Measurements from ENCODE around the gene GUCY2F.

Gene GUCY2F

DNA sequence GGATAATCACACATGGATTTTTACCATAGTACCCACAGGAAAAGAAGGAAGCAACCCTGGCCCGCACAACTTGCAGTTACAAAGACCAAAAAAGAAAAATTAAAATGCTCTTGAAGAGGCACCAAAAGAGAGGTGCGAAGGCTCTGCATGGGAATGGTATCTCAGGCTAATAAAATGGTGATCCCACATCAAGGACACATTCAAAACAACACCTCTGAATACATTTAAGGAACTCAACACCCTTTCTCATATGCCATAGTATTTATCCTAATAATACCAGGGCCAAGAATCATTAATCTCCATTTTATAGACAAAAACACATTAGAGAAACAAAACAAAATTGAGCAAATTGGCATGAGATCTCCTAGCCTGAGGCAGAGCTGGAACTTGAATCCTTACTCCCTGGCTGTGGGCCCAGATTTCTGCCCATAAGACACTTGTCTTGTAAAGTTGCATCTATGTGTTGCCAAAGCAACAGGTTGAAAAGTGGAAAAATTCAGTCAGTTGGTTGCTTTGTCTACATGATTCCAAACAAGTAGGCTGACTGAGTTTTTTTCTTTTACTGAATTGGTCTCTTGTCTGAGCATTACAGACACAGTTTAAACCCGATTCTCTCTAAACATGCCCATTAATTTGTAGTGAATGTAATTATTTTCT lies 33.5 kb downstream of the GUCY2F start:
- ATAC-seq (ENCODE audit: low read depth) = no peak
- no peaks in the 10 kb centered on the region for H3K36me3 Mint-ChIP-seq

GRCh38 chrX:109441266-109441665 lies 40.6 kb downstream of the GUCY2F start:
- Mint-ChIP-seq H3K36me3 (no peaks in the 10 kb centered on the region), H3K4me3 (no peak overlapping the region), H3K9me3 (no peaks in the 10 kb centered on the region), H3K4me1 (no peaks in the 10 kb centered on the region), H3K27ac (no peak overlapping the region), H3K27me3 (peaks cover 4% of the 10 kb centered on the region)
- no peak for DNase-seq (ENCODE audit: low spot score in 2 of 2)
- ATAC-seq (ENCODE audit: low read depth) = no peak

More for the DNA sequence above, 33.5 kb downstream of the GUCY2F start:
- no peaks in the 10 kb centered on the region for H3K9me3 Mint-ChIP-seq
- H3K4me1 Mint-ChIP-seq = no peaks in the 10 kb centered on the region
- H3K4me3 Mint-ChIP-seq = no peak overlapping the region
- peaks cover 2% of the 10 kb centered on the region for H3K27me3 Mint-ChIP-seq
- DNase-seq (ENCODE audit: low spot score in 2 of 2) = no peak
- no peak overlapping the region for H3K27ac Mint-ChIP-seq

DNA sequence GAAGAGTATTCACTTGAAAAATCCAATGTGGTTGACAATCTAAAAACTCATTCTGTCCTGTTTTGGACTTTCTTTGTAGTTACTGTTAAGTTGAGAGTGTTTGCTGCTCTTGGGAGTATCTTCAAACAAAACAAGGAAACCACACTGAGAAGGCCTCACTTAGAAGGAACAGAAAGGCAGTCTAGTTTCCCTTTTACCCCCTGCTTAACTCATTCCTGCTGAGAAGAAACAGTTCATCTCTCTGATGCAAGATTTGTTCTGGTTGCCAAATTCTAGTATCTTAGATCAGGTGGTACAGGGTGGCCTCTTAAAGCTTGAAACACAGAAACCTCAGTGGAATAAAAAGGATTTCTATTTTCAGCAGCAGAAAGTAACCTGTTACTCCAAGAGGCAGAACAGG lies 41.4 kb downstream of the GUCY2F start:
- Mint-ChIP-seq H3K4me3 (no peak overlapping the region), H3K36me3 (no peaks in the 10 kb centered on the region), H3K27ac (no peak overlapping the region), H3K4me1 (no peaks in the 10 kb centered on the region), H3K27me3 (peaks cover 4% of the 10 kb centered on the region), H3K9me3 (no peaks in the 10 kb centered on the region)
- DNase-seq (ENCODE audit: low spot score in 2 of 2) (no peak), ATAC-seq (ENCODE audit: low read depth) (no peak)

DNA sequence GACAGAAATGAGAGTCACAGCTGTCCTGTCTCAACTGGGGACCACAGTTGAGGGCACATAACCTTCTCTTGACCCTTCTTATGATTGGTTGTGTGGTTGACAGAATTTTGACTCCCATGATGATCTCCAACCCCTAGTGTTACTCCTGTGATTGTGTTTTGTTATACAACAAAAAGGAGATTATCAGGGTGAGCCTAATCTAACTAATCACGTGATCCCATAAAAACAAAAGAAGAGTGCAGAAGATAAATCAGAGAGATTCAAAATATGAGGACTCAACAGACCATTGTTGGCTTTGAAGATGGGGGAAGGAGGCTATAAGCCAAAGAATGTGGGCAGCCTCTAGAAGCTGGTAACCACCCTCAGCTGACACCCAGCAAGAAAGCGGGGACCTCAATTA lies 72.7 kb downstream of the GUCY2F start:
- Mint-ChIP-seq H3K36me3 (no peaks in the 10 kb centered on the region), H3K4me1 (no peaks in the 10 kb centered on the region), H3K27me3 (peaks cover 7% of the 10 kb centered on the region), H3K4me3 (no peak overlapping the region), H3K27ac (no peak overlapping the region), H3K9me3 (peaks cover 1% of the 10 kb centered on the region)
- no peak for ATAC-seq (ENCODE audit: low read depth)
- no peak for DNase-seq (ENCODE audit: low spot score in 2 of 2)

GRCh38 chrX:109403922-109404321 lies 78.0 kb downstream of the GUCY2F start:
- Mint-ChIP-seq H3K27ac (no peak overlapping the region), H3K4me3 (no peak overlapping the region), H3K4me1 (no peaks in the 10 kb centered on the region), H3K9me3 (peaks cover 1% of the 10 kb centered on the region), H3K36me3 (no peaks in the 10 kb centered on the region), H3K27me3 (peaks cover 5% of the 10 kb centered on the region)
- no peak for ATAC-seq (ENCODE audit: low read depth)
- DNase-seq (ENCODE audit: low spot score in 2 of 2) = no peak

- ATAC-seq (ENCODE audit: low read depth) (no peak), DNase-seq (ENCODE audit: low spot score in 2 of 2) (no peak)
- Mint-ChIP-seq H3K27ac (no peak overlapping the region), H3K4me1 (no peaks in the 10 kb centered on the region), H3K27me3 (peaks cover 4% of the 10 kb centered on the region), H3K36me3 (no peaks in the 10 kb centered on the region), H3K9me3 (no peaks in the 10 kb centered on the region), H3K4me3 (no peak overlapping the region)
Measured at GRCh38 chrX:109399831-109400230, 82.1 kb downstream of the GUCY2F start.

DNA sequence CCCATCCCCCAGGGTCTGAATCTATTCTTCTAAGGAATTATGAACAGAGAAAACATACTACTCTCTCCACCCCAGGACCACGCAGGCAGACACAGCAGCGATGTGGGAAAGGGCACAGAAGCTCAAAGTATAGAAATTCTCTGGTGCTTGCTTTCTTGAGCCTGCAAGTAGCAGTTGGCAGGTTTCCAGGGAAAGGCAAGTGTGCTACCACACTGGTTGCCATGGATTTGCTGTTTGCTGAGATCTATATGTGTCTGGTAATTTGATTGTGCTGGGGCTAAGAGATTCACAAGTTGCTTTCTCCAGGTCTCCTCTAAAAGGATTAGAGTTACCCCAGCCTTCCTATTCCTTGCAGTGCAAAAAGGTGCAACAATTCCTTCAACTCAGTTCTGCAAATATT lies 83.1 kb downstream of the GUCY2F start:
- DNase-seq (ENCODE audit: low spot score in 2 of 2) (no peak), ATAC-seq (ENCODE audit: low read depth) (no peak)
- Mint-ChIP-seq H3K9me3 (no peaks in the 10 kb centered on the region), H3K27me3 (peaks cover 4% of the 10 kb centered on the region), H3K27ac (no peak overlapping the region), H3K4me1 (no peaks in the 10 kb centered on the region), H3K4me3 (no peak overlapping the region), H3K36me3 (no peaks in the 10 kb centered on the region)

GRCh38 chrX:109398061-109398460 lies 83.8 kb downstream of the GUCY2F start:
- Mint-ChIP-seq H3K27ac (no peak overlapping the region), H3K4me3 (no peak overlapping the region), H3K27me3 (peaks cover 4% of the 10 kb centered on the region), H3K9me3 (no peaks in the 10 kb centered on the region), H3K36me3 (no peaks in the 10 kb centered on the region), H3K4me1 (no peaks in the 10 kb centered on the region)
- no peak for ATAC-seq (ENCODE audit: low read depth)
- DNase-seq (ENCODE audit: low spot score in 2 of 2) = no peak

DNA sequence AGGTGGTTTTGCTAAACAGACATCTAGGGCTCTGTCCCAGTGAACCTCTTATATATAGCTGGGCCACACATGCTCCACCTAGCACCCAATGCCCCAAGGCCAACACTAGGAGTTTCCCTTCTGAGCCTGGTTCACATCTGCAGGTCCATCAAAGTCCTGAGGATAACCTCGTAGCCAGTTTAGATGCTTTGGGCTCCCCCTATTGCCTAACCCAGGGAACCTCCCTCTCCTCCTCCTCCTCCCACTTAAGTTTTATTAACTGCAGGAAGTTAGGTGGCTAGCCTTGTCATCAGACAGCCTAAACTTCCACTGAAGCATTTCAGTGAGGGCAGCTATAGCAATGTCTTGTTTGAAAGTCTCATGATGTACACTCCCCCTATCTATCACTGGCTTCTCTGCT lies 88.0 kb downstream of the GUCY2F start:
- no peak for ATAC-seq (ENCODE audit: low read depth)
- Mint-ChIP-seq H3K9me3 (no peaks in the 10 kb centered on the region), H3K27me3 (no peaks in the 10 kb centered on the region), H3K4me3 (no peak overlapping the region), H3K27ac (no peak overlapping the region), H3K36me3 (no peaks in the 10 kb centered on the region), H3K4me1 (no peaks in the 10 kb centered on the region)
- DNase-seq (ENCODE audit: low spot score in 2 of 2) = no peak

- no peak overlapping the region for H3K27ac Mint-ChIP-seq
- H3K4me1 Mint-ChIP-seq = no peaks in the 10 kb centered on the region
- DNase-seq (ENCODE audit: low spot score in 2 of 2) (no peak), ATAC-seq (ENCODE audit: low read depth) (no peak)
- no peak overlapping the region for H3K4me3 Mint-ChIP-seq
- H3K36me3 Mint-ChIP-seq = no peaks in the 10 kb centered on the region
- H3K27me3 Mint-ChIP-seq = no peaks in the 10 kb centered on the region
- H3K9me3 Mint-ChIP-seq = no peaks in the 10 kb centered on the region
Measured at GRCh38 chrX:109392895-109393294, 89.0 kb downstream of the GUCY2F start.

GRCh38 chrX:109390556-109390955 lies 91.3 kb downstream of the GUCY2F start:
- Mint-ChIP-seq H3K36me3 (no peaks in the 10 kb centered on the region), H3K27me3 (no peaks in the 10 kb centered on the region), H3K4me1 (no peaks in the 10 kb centered on the region), H3K27ac (no peak overlapping the region), H3K4me3 (no peak overlapping the region), H3K9me3 (no peaks in the 10 kb centered on the region)
- no peak for ATAC-seq (ENCODE audit: low read depth)
- DNase-seq (ENCODE audit: low spot score in 2 of 2) = no peak

- Mint-ChIP-seq H3K9me3 (no peaks in the 10 kb centered on the region), H3K4me1 (no peaks in the 10 kb centered on the region), H3K36me3 (no peaks in the 10 kb centered on the region), H3K27ac (no peak overlapping the region), H3K4me3 (no peak overlapping the region), H3K27me3 (no peaks in the 10 kb centered on the region)
- ATAC-seq (ENCODE audit: low read depth) (no peak), DNase-seq (ENCODE audit: low spot score in 2 of 2) (no peak)
Measured at GRCh38 chrX:109389917-109390316, 92.0 kb downstream of the GUCY2F start.

DNA sequence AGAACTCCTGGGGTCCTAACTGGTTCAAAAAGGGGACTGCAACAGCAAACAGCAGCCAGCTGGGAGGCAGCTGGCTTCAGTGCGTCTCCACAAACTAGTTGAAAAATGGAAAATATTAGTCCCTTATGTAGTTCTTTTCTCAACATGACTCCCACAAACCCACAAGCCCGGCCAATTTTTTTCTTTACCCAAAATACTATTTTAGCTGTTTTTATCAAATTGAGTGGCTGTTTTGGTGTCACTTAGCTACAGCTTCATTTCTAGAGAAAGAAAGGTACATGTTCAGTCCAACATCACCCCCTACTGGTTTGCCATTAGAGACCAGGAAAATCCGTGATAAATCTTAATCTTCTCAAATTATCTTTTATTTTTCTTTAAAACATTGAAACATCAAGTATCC lies 97.2 kb downstream of the GUCY2F start:
- Mint-ChIP-seq H3K27ac (no peak overlapping the region), H3K36me3 (no peaks in the 10 kb centered on the region), H3K27me3 (no peaks in the 10 kb centered on the region), H3K4me1 (no peaks in the 10 kb centered on the region), H3K4me3 (no peak overlapping the region), H3K9me3 (no peaks in the 10 kb centered on the region)
- DNase-seq (ENCODE audit: low spot score in 2 of 2) = no peak
- no peak for ATAC-seq (ENCODE audit: low read depth)

DNA sequence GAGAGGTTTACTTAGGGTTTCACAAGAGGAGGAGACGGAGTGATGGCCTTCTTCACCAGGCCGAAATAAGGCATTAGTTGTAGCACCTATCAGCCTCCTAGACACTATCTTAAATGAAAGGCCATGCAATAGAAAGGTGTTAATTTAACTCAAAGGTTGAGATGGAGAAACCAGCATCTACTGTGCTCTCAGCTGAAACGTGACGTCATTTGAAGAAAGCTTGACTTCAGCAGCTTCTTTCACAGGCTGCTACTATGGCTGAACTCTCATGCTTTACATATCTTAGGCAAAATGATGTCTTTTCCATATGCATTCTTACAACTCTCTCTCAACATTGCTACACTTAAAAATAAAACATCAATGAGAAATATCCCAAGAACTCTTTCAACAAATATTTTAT lies 99.6 kb downstream of the GUCY2F start:
- H3K4me1 Mint-ChIP-seq = no peaks in the 10 kb centered on the region
- no peak overlapping the region for H3K4me3 Mint-ChIP-seq
- no peak for ATAC-seq (ENCODE audit: low read depth)

GRCh38 chrX:109378281-109378680 lies 103.6 kb downstream of the GUCY2F start:
- no peak overlapping the region for H3K27ac Mint-ChIP-seq
- H3K36me3 Mint-ChIP-seq = no peaks in the 10 kb centered on the region
- H3K4me3 Mint-ChIP-seq = no peak overlapping the region
- no peak for DNase-seq (ENCODE audit: low spot score in 2 of 2)
- no peaks in the 10 kb centered on the region for H3K9me3 Mint-ChIP-seq
- no peak for ATAC-seq (ENCODE audit: low read depth)
- no peaks in the 10 kb centered on the region for H3K4me1 Mint-ChIP-seq
- H3K27me3 Mint-ChIP-seq = peaks cover 2% of the 10 kb centered on the region

More for the DNA sequence above, 99.6 kb downstream of the GUCY2F start:
- DNase-seq (ENCODE audit: low spot score in 2 of 2) = no peak
- no peak overlapping the region for H3K27ac Mint-ChIP-seq
- H3K27me3 Mint-ChIP-seq = no peaks in the 10 kb centered on the region
- no peaks in the 10 kb centered on the region for H3K9me3 Mint-ChIP-seq
- no peaks in the 10 kb centered on the region for H3K36me3 Mint-ChIP-seq

Measured in memory B cell (primary cell).